HEK293 (cell line): ENCODE data around the gene ATP5F1D.
"Not testable (repeated sequence)": the region's sequence is repeated elsewhere in the genome, so short reads cannot be mapped to it uniquely, and the experiment has no call there.

ENCODE experiments used
- CTCF ChIA-PET: fragments of 350-600 bp; formaldehyde crosslinking; extraction: SDS; loops from one replicate; lab custom pipeline; 2021; ENCODE audit warnings: antibody characterized with exemption; lab: Yijun Ruan, JAX
- POLR2A ChIA-PET: fragments of 300-600 bp; formaldehyde crosslinking; extraction: SDS; loops from one replicate; lab custom pipeline; 2020; ENCODE audit warnings: antibody characterized with exemption, inconsistent platforms; lab: Yijun Ruan, JAX
- H3K27ac ChIP-seq: fragments of 200-500 bp; sonication (Bioruptor generic); 2 replicates; pipeline ENCODE4 v1.5.1; 2014; ENCODE audit warnings: low read depth, low read length, control low read depth, inconsistent platforms; ENCODE audit errors: extremely low read depth
- H3K36me3 ChIP-seq, 2 experiments: fragments of 200-500 bp in 1 of 2; sonication (Bioruptor generic) in 1 of 2; 1 replicate in 1 of 2; 2 replicates in 1 of 2; pipeline ENCODE4 v1.5.1; 2014 to 2017; ENCODE audit warnings: inconsistent platforms in 2 of 2, low read length in 2 of 2; ENCODE audit not compliant: control insufficient read depth in 2 of 2, insufficient read depth in 1 of 2
- H3K4me1 ChIP-seq: fragments of 200-500 bp; sonication (Bioruptor generic); 2 replicates; pipeline ENCODE4 v1.5.1; 2014; ENCODE audit warnings: mild to moderate bottlenecking, low read length, inconsistent platforms; ENCODE audit not compliant: control insufficient read depth, insufficient read depth
- H3K4me3 ChIP-seq: 2 replicates; pipeline ENCODE4 v1.5.1; 2011; ENCODE audit warnings: low read depth, mild to moderate bottlenecking, control low read depth, low read length, moderate library complexity
- H3K9me3 ChIP-seq: fragments of 200-500 bp; sonication (Bioruptor generic); 2 replicates; pipeline ENCODE4 v1.5.1; 2014; ENCODE audit warnings: low read depth, low read length, inconsistent platforms; ENCODE audit not compliant: control insufficient read depth, insufficient read depth
- EGR2 ChIP-seq: fragments of 450-650 bp; formaldehyde crosslinking; IDR thresholded peaks from 2 replicates; pipeline ENCODE4 v1.5.1; 2016; ENCODE audit warnings: low read depth, missing biosample characterization, missing genetic modification characterization
- GLIS1 ChIP-seq: fragments of 450-650 bp; formaldehyde crosslinking; IDR thresholded peaks from 2 replicates; pipeline ENCODE4 v1.5.1; 2016; ENCODE audit warnings: missing biosample characterization, missing genetic modification characterization
- IKZF3 ChIP-seq: fragments of 450-650 bp; IDR thresholded peaks from 2 replicates; pipeline ENCODE4 v1.5.0; 2018; ENCODE audit warnings: missing biosample characterization, mild to moderate bottlenecking, missing genetic modification characterization, moderate library complexity
- OSR2 ChIP-seq: fragments of 450-650 bp; formaldehyde crosslinking; IDR thresholded peaks from 2 replicates; pipeline ENCODE4 v1.5.1; 2016; ENCODE audit warnings: missing biosample characterization, missing genetic modification characterization
- SCRT2 ChIP-seq: fragments of 450-650 bp; formaldehyde crosslinking; IDR thresholded peaks from 2 replicates; pipeline ENCODE4 v1.5.1; 2016; ENCODE audit warnings: missing biosample characterization, missing genetic modification characterization
- SP7 ChIP-seq: fragments of 450-650 bp; formaldehyde crosslinking; IDR thresholded peaks from 2 replicates; pipeline ENCODE4 v1.5.1; 2016; ENCODE audit warnings: missing biosample characterization, missing genetic modification characterization
- WT1 ChIP-seq: fragments of 450-650 bp; formaldehyde crosslinking; IDR thresholded peaks from 2 replicates; pipeline ENCODE4 v1.5.1; 2016; ENCODE audit warnings: missing biosample characterization, missing genetic modification characterization
- ZBTB17 ChIP-seq: fragments of 450-650 bp; formaldehyde crosslinking; IDR thresholded peaks from 2 replicates; pipeline ENCODE4 v1.5.1; 2016; ENCODE audit warnings: missing biosample characterization, missing genetic modification characterization
- ZBTB8A ChIP-seq: fragments of 450-650 bp; formaldehyde crosslinking; IDR thresholded peaks from 2 replicates; pipeline ENCODE4 v1.5.1; 2016; ENCODE audit warnings: missing biosample characterization, missing genetic modification characterization
- ZEB2 ChIP-seq: fragments of 450-650 bp; formaldehyde crosslinking; IDR thresholded peaks from 2 replicates; pipeline ENCODE4 v1.5.1; 2016; ENCODE audit warnings: missing biosample characterization, missing genetic modification characterization
- ZFHX2 ChIP-seq: fragments of 450-650 bp; formaldehyde crosslinking; conservative IDR thresholded peaks from 2 replicates; pipeline ENCODE4 v1.5.1; 2016; ENCODE audit warnings: missing biosample characterization, missing genetic modification characterization
- ZNF335 ChIP-seq: fragments of 450-650 bp; formaldehyde crosslinking; conservative IDR thresholded peaks from 2 replicates; pipeline ENCODE4 v1.5.1; 2016; ENCODE audit warnings: missing biosample characterization, missing genetic modification characterization
- ZNF341 ChIP-seq: fragments of 450-650 bp; formaldehyde crosslinking; IDR thresholded peaks from 2 replicates; pipeline ENCODE4; 2016; ENCODE audit warnings: low read depth, missing biosample characterization, missing genetic modification characterization
- ZNF366 ChIP-seq: fragments of 450-650 bp; formaldehyde crosslinking; conservative IDR thresholded peaks from 2 replicates; pipeline ENCODE4 v1.5.1; 2016; ENCODE audit warnings: missing biosample characterization, missing genetic modification characterization
- ZNF394 ChIP-seq: fragments of 450-650 bp; formaldehyde crosslinking; IDR thresholded peaks from 2 replicates; pipeline ENCODE4 v1.5.1; 2016; ENCODE audit warnings: missing biosample characterization, missing genetic modification characterization, mild to moderate bottlenecking, moderate library complexity, borderline replicate concordance
- ZNF510 ChIP-seq: fragments of 450-650 bp; formaldehyde crosslinking; IDR thresholded peaks from 2 replicates; pipeline ENCODE4 v1.5.1; 2018; ENCODE audit warnings: mild to moderate bottlenecking, missing genetic modification characterization, missing biosample characterization; ENCODE audit not compliant: insufficient replicate concordance
- ZNF600 ChIP-seq: fragments of 450-650 bp; formaldehyde crosslinking; IDR thresholded peaks from 2 replicates; pipeline ENCODE4 v1.5.1; 2016; ENCODE audit warnings: missing biosample characterization, missing genetic modification characterization
- ZNF629 ChIP-seq: fragments of 450-650 bp; formaldehyde crosslinking; IDR thresholded peaks from 2 replicates; pipeline ENCODE4 v1.5.1; 2017; ENCODE audit warnings: missing biosample characterization, missing genetic modification characterization
- ZNF707 ChIP-seq: fragments of 450-650 bp; formaldehyde crosslinking; IDR thresholded peaks from 2 replicates; pipeline ENCODE4 v1.5.1; 2016; ENCODE audit warnings: missing biosample characterization, missing genetic modification characterization
- ZSCAN30 ChIP-seq: fragments of 450-650 bp; IDR thresholded peaks from 2 replicates; pipeline ENCODE4 v1.5.1; 2018; ENCODE audit warnings: missing biosample characterization, mild to moderate bottlenecking, missing genetic modification characterization, moderate library complexity
- ZXDB ChIP-seq: fragments of 450-650 bp; formaldehyde crosslinking; IDR thresholded peaks from 2 replicates; pipeline ENCODE4 v1.5.1; 2016; ENCODE audit warnings: missing biosample characterization, missing genetic modification characterization
- TF ChIP-seq, protein P1 (sequence below): fragments of 450-650 bp; formaldehyde crosslinking; IDR thresholded peaks from 2 replicates; pipeline ENCODE4 v1.5.1; 2016; ENCODE audit warnings: missing biosample characterization, missing genetic modification characterization
- TF ChIP-seq, protein P2 (sequence below): fragments of 450-650 bp; formaldehyde crosslinking; IDR thresholded peaks from 2 replicates; pipeline ENCODE4; 2016; ENCODE audit warnings: missing biosample characterization, missing genetic modification characterization
- TF ChIP-seq, protein P3 (sequence below): sonication (generic); formaldehyde crosslinking; IDR thresholded peaks from 2 replicates; pipeline ENCODE4 v1.8.1; 2022; ENCODE audit warnings: mild to moderate bottlenecking, moderate library complexity, missing genetic modification reagents
- TF ChIP-seq, protein P4 (sequence below): fragments of 450-650 bp; formaldehyde crosslinking; IDR thresholded peaks from 2 replicates; pipeline ENCODE4 v1.5.1; 2016; ENCODE audit warnings: missing biosample characterization, missing genetic modification characterization

Gene ATP5F1D

DNA sequence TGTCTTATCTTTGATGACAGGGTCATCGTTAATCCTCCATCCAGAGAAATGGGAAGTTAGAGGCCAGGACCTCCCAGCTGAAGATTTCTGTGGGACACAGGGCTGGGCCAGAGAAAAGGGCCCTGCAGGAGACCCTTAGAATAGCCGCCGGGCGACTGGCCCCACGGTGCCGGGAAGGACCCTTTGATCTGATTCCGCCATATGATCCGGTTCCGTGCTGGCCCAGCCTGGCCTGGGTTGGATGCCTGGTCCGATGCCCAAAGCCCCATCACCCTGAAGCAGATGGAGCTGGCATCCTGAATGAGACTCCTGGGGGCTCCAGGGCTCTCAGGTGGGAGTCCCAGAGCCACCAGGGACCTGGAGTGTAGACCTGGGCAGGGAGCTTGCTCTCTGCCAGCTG, 42.0 kb upstream of the ATP5F1D start (continued):
- TF ChIP-seq IKZF3 (tag by site-specific recombination), result no peak
- TF ChIP-seq ZBTB17 (tag by site-specific recombination), result no peak

DNA sequence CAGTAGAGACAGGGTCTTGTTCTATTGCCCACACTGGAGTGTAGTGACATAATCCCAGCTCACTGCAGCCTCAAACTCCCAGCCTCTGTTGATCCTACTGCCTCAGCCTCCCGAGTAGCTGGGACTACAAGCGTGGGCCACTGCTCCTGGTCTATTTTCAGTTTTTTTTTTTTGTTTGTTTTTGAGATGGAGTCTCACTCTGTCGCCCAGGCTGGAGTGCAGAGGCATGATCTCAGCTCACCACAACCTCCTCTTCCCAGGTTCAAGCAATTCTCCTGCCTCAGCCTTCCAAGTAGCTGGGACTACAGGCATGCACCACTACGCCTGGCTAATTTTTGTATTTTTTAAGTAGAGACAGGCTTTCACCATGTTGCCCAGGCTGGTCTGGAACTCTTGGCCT, 40.9 kb upstream of the ATP5F1D start:
- POLR2A ChIA-PET, result interaction anchor here (1.4 kb wide), 1 partner anchor 68 kb away, joined by 4 read pairs; the partner anchor contains the start of gene CIRBP
- TF ChIP-seq ZFHX2 (tag by site-specific recombination), result peak; percentile 70
- TF ChIP-seq ZNF600 (tag by site-specific recombination), result peak; percentile 92
- TF ChIP-seq, protein P1, sequence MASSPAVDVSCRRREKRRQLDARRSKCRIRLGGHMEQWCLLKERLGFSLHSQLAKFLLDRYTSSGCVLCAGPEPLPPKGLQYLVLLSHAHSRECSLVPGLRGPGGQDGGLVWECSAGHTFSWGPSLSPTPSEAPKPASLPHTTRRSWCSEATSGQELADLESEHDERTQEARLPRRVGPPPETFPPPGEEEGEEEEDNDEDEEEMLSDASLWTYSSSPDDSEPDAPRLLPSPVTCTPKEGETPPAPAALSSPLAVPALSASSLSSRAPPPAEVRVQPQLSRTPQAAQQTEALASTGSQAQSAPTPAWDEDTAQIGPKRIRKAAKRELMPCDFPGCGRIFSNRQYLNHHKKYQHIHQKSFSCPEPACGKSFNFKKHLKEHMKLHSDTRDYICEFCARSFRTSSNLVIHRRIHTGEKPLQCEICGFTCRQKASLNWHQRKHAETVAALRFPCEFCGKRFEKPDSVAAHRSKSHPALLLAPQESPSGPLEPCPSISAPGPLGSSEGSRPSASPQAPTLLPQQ (tag by site-specific recombination), result peak; percentile 31; the same call in 1 of the 2 replicates
- peak; percentile 53; the same call in 1 of the 2 replicates for TF ChIP-seq ZNF394 (tag by site-specific recombination)
- TF ChIP-seq ZEB2 (tag by site-specific recombination), result 0 out of 2 replicates have a peak, but pooled peaks have one; percentile 14
- peak; percentile 73 for TF ChIP-seq ZNF335
- peak; percentile 99 for TF ChIP-seq OSR2 (tag by site-specific recombination)
- peak; percentile 59; the same call in 1 of the 2 replicates for TF ChIP-seq ZNF707
- peak; percentile 71 for TF ChIP-seq ZBTB17 (tag by site-specific recombination)
- TF ChIP-seq SCRT2 (tag by site-specific recombination), result 0 out of 2 replicates have a peak, but pooled peaks have one; percentile 20
- 0 out of 2 replicates have a peak, but pooled peaks have one; percentile 13 for TF ChIP-seq ZNF366 (tag by site-specific recombination)
- TF ChIP-seq SP7 (tag by site-specific recombination), result peak; percentile 9; the same call in 1 of the 2 replicates
- TF ChIP-seq ZNF629 (tag by site-specific recombination), result 0 out of 2 replicates have a peak, but pooled peaks have one; percentile 36
- peak; percentile 61 for TF ChIP-seq EGR2 (tag by site-specific recombination)
- H3K9me3 ChIP-seq, H3K36me3 ChIP-seq, H3K27ac ChIP-seq, H3K4me1 ChIP-seq, H3K4me3 ChIP-seq: not testable (repeated sequence)
- CTCF ChIA-PET, result interaction anchor here (0.9 to 1.8 kb wide), 2 partner anchors 44 to 87 kb away, joined by 3 to 12 read pairs; no protein-coding TSS in a partner anchor

DNA sequence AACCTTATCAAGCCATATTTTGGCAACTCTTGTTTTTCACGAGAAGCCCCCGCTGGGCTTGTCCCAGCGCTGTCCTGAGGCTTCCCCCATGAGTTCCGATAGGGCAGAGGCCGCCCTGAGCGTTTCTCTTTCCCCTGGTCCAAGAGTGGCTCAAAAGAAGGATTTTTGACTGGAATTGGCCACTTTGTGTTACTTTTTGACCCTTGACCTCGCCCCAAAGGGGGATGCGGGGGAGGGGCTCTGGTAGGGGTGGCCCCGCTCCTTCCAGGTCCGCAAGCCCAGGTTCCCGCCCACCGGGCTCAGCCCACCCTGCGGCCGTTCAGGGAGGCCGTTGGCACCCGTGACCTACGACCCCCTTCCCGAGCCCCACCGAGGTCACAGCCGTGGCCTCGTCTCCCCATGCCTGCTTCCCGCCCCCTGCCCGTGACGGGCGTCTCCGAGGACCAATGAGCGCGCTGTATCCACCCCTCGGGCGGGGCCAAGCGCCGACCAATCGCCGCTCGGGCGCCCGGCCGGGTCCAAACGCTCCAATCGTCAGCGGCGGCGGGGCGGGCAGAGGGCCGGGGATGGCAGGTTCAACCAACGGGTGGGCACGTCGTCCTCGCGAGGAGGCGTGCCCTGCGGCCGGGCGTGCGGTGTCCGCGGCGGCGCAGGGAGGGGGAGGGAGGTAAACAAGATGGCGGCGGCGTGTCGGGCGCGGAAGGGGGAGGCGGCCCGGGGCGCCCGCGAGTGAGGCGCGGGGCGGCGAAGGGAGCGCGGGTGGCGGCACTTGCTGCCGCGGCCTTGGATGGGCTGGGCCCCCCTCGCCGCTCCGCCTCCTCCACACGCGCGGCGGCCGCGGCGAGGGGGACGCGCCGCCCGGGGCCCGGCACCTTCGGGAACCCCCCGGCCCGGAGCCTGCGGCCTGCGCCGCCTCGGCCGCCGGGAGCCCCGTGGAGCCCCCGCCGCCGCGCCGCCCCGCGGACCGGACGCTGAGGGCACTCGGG, 36.1 kb upstream of the ATP5F1D start, which contains the start of gene STK11:
Gene STK11, plus strand, starts transcription at position 665 of the 986 bp plus-strand sequence. CDS start 1,136 bp downstream, outside the sequence.
- CTCF ChIA-PET, result interaction anchor here (0.7 to 3.0 kb wide), 3 partner anchors 11 to 133 kb away, joined by 3 to 24 read pairs (median 7); no protein-coding TSS in a partner anchor
- Histone ChIP-seq H3K9me3 (no peaks in the 10 kb centered on the region), H3K27ac (peak within 1 kb of the TSS; percentile 99), H3K4me1 (peaks cover 7% of the 10 kb centered on the region), H3K4me3 (peak within 1 kb of the TSS; percentile 53), H3K36me3 (peaks cover 3 to 25% of the 10 kb centered on the region in 2 experiments; a peak in 2 of 3 replicates)
- POLR2A ChIA-PET, result no interaction called here
- TF ChIP-seq, protein P2, sequence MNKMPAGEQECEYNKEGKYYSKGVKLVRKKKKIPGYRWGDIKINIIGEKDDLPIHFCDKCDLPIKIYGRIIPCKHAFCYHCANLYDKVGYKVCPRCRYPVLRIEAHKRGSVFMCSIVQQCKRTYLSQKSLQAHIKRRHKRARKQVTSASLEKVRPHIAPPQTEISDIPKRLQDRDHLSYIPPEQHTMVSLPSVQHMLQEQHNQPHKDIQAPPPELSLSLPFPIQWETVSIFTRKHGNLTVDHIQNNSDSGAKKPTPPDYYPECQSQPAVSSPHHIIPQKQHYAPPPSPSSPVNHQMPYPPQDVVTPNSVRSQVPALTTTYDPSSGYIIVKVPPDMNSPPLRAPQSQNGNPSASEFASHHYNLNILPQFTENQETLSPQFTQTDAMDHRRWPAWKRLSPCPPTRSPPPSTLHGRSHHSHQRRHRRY (tag by site-specific recombination), result no peak
- TF ChIP-seq GLIS1 (tag by site-specific recombination) (peak; percentile 40; the same call in 1 of the 2 replicates), ZNF341 (tag by site-specific recombination) (no peak), ZXDB (tag by site-specific recombination) (peak; percentile 71), ZNF335 (peak; percentile 78), ZBTB8A (tag by site-specific recombination) (peak; percentile 72), ZNF510 (tag by site-specific recombination) (no peak), ZSCAN30 (tag by site-specific recombination) (0 out of 2 replicates have a peak, but pooled peaks have one; percentile 43), WT1 (tag by site-specific recombination) (no peak)
- TF ChIP-seq, protein P3, sequence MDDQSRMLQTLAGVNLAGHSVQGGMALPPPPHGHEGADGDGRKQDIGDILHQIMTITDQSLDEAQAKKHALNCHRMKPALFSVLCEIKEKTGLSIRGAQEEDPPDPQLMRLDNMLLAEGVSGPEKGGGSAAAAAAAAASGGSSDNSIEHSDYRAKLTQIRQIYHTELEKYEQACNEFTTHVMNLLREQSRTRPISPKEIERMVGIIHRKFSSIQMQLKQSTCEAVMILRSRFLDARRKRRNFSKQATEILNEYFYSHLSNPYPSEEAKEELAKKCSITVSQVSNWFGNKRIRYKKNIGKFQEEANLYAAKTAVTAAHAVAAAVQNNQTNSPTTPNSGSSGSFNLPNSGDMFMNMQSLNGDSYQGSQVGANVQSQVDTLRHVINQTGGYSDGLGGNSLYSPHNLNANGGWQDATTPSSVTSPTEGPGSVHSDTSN (CRISPR knock-in tag), result peak; percentile 94
- TF ChIP-seq, protein P4, sequence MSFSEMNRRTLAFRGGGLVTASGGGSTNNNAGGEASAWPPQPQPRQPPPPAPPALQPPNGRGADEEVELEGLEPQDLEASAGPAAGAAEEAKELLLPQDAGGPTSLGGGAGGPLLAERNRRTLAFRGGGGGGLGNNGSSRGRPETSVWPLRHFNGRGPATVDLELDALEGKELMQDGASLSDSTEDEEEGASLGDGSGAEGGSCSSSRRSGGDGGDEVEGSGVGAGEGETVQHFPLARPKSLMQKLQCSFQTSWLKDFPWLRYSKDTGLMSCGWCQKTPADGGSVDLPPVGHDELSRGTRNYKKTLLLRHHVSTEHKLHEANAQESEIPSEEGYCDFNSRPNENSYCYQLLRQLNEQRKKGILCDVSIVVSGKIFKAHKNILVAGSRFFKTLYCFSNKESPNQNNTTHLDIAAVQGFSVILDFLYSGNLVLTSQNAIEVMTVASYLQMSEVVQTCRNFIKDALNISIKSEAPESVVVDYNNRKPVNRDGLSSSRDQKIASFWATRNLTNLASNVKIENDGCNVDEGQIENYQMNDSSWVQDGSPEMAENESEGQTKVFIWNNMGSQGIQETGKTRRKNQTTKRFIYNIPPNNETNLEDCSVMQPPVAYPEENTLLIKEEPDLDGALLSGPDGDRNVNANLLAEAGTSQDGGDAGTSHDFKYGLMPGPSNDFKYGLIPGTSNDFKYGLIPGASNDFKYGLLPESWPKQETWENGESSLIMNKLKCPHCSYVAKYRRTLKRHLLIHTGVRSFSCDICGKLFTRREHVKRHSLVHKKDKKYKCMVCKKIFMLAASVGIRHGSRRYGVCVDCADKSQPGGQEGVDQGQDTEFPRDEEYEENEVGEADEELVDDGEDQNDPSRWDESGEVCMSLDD (tag by site-specific recombination), result peak; percentile 99
